Uterus (tissue), 4 donors: ENCODE measurements around the gene CORIN. TPM values are rescaled to one million over a fixed set of nuclear protein-coding genes. Genes with fewer than 3 reads are reported as not detected.

Source experiments
- DNase-seq, 2 donors: peaks; one replicate each; pipeline ENCODE4 v3.0.0-alpha.2; 2019 to 2020
- H3K27ac ChIP-seq, 2 donors: fragments of 200-600 bp; sonication (generic); 1 replicate in 1 of 2; 2 replicates in 1 of 2; pipeline ENCODE4 v1.5.1; 2016 to 2018
- H3K27me3 ChIP-seq, 2 donors: fragments of 200-600 bp; sonication (generic); one replicate each; pipeline ENCODE4 v1.5.1; 2018 to 2019; ENCODE audit warnings: control low read depth in 1 of 2
- H3K36me3 ChIP-seq, 2 donors: fragments of 200-600 bp; sonication (generic); one replicate each; pipeline ENCODE4 v1.5.1; 2019; ENCODE audit warnings: control low read depth in 1 of 2
- H3K4me1 ChIP-seq, 2 donors: fragments of 200-600 bp; sonication (generic); one replicate each; pipeline ENCODE4 v1.5.1; 2018 to 2019; ENCODE audit warnings: control low read depth in 1 of 2
- H3K4me3 ChIP-seq, 2 donors: fragments of 200-600 bp; sonication (generic); 1 replicate in 1 of 2; 2 replicates in 1 of 2; pipeline ENCODE4 v1.5.1; 2018 to 2019; ENCODE audit warnings: mild to moderate bottlenecking in 1 of 2
- H3K9me3 ChIP-seq, 2 donors: fragments of 200-600 bp; sonication (generic); one replicate each; pipeline ENCODE4 v1.5.1; 2019; ENCODE audit warnings: control low read depth in 1 of 2
- POLR2A ChIP-seq, 2 donors: fragments of 450-650 bp; IDR thresholded peaks; one replicate each; pipeline ENCODE4 v1.6.1; 2016; ENCODE audit warnings: antibody characterized with exemption in 2 of 2, mild to moderate bottlenecking in 1 of 2, moderate library complexity in 1 of 2
- intact Hi-C: fragments of 100-400 bp; cut with DNase I; formaldehyde crosslinking; loops from one replicate; pipeline ENCODE4 v1.15.1; 2023; ENCODE audit warnings: low total_unique reads
- total RNA-seq, 4 donors: library from RNA; depleted of rRNA in 3 of 4; stranded (reverse); fragments of >200 nt in 3 of 4; gene quantifications; one replicate each; pipeline versions ENCODE4 v1.1.0 to v1.2.4, GENCODE V29; 2014 to 2023
- TF ChIP-seq, protein P1 (sequence below), 4 experiments: fragments of 200-600 bp in 2 of 4; fragments of 450-650 bp in 2 of 4; sonication (generic) in 2 of 4; IDR thresholded peaks; one replicate each; pipeline ENCODE4 v1.5.1; 2016 to 2019; ENCODE audit warnings: antibody characterized with exemption in 4 of 4, mild to moderate bottlenecking in 2 of 4, moderate library complexity in 1 of 4
- donor health status: DM: yes; HTN: yes; CAD: no.

CORIN gene
- total RNA-seq, 4 donors from 2014 or later: 4.8 to 8.5 (median 6.4) TPM

DNA sequence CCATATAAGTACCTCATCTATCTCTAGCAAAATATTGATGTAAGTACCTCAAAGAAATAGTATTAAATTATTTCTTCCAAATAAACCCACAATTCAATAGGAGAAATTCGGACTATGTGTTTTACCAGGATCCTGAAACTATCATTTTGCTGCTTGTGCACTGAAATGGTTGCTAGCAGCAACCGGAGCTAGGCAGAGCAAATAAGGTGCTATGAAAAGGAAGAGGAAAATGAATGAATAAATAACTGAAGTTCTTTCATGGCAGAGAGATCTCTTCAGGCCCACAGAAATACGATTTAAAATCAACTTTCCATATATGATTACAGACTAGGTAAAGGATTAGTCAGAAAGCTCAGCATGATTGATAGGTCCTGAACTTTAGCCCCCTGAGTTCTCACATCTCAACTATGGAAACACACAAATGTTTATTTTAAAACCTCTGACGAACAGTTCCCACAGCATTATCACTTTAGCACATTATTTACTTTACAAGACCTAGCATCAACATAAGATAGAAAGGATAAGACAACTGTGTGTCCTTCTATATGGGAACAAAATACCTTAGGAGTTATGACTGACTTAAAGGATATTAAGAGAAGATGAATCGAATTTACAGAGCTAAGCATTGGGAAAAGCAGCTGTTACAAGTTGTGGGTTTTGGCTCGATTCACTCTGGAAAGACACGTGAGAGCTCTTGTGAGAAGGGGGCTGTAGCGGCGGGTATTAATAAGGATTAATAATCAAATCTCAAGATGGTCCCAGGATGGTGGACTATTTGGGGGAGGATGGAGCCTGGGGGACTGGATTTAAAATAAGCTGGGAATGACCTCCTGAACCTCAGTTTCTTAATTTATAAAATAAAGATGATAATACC, 104.3 kb downstream of the CORIN start:
- H3K9me3 ChIP-seq: no peaks in the 10 kb centered on the region
- no peaks in the 10 kb centered on the region for H3K4me1 ChIP-seq
- no peak for DNase-seq
- no peak for TF ChIP-seq POLR2A (IDR thresholded peaks at IDR 0.05)
- TF ChIP-seq, protein P1, sequence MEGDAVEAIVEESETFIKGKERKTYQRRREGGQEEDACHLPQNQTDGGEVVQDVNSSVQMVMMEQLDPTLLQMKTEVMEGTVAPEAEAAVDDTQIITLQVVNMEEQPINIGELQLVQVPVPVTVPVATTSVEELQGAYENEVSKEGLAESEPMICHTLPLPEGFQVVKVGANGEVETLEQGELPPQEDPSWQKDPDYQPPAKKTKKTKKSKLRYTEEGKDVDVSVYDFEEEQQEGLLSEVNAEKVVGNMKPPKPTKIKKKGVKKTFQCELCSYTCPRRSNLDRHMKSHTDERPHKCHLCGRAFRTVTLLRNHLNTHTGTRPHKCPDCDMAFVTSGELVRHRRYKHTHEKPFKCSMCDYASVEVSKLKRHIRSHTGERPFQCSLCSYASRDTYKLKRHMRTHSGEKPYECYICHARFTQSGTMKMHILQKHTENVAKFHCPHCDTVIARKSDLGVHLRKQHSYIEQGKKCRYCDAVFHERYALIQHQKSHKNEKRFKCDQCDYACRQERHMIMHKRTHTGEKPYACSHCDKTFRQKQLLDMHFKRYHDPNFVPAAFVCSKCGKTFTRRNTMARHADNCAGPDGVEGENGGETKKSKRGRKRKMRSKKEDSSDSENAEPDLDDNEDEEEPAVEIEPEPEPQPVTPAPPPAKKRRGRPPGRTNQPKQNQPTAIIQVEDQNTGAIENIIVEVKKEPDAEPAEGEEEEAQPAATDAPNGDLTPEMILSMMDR (IDR thresholded peaks at IDR 0.05): no peak
- no peak overlapping the region for H3K27ac ChIP-seq
- intact Hi-C loops: no loop called here
- H3K27me3 ChIP-seq: no peaks in the 10 kb centered on the region
- H3K36me3 ChIP-seq: no peaks in the 10 kb centered on the region
- H3K4me3 ChIP-seq: no peak overlapping the region

DNA sequence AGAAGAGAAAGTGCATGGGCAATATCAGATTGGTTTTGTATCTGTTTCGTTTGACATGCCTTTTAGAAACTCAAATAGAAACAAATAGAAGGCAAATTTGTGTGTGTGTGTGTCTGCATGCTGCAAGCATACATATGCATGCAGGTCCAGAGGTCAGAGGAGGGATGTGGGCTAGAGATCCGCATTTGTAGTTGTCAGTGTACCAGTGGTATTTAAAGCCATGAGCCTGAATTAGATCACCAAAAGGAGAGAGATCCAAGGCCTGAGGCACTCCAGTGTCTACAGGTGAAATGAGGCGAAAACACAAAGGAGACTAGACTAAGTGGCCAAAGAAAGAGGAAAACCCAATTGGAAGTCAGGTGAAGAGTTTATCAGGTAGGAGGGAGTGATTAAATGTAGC, 106.7 kb downstream of the CORIN start:
- no peaks in the 10 kb centered on the region for H3K36me3 ChIP-seq
- no peaks in the 10 kb centered on the region for H3K4me1 ChIP-seq
- no peaks in the 10 kb centered on the region for H3K27me3 ChIP-seq
- no peak overlapping the region for H3K27ac ChIP-seq
- DNase-seq: no peak
- H3K4me3 ChIP-seq: no peak overlapping the region
- no peak for TF ChIP-seq POLR2A (IDR thresholded peaks at IDR 0.05)
- TF ChIP-seq, protein P1 (IDR thresholded peaks at IDR 0.05): no peak
- intact Hi-C loops: no loop called here
- no peaks in the 10 kb centered on the region for H3K9me3 ChIP-seq

DNA sequence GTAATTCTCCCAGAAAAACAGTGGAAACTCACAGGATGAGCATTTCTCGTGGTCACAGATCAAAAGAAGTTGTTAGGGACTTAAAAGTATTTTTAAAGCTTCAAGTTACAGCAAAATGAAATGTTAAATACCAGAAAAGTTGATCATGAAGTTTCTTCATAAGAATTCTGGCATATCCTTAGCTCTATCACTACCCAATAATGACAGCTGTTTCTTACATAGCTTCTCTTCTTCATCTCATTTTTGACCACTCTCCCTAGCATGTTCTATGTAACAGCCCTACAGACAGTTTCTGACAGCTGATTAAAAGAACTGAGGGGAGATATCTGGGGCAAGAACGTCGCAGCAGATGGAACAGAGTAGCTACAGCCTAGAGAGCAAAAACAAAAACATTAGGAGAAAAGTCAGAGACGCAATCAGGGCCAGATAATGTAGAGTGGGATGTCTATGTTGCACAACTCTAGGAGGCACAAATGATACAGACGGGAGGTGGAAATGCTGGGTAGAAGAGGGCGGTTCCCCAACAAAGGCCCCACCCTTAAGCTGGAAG, 108.7 kb downstream of the CORIN start:
- Histone ChIP-seq H3K27me3 (no peaks in the 10 kb centered on the region), H3K36me3 (no peaks in the 10 kb centered on the region), H3K27ac (no peak overlapping the region), H3K4me3 (no peak overlapping the region), H3K9me3 (no peaks in the 10 kb centered on the region), H3K4me1 (no peaks in the 10 kb centered on the region)
- no peak for DNase-seq
- TF ChIP-seq POLR2A (IDR thresholded peaks at IDR 0.05): no peak
- TF ChIP-seq, protein P1 (IDR thresholded peaks at IDR 0.05): no peak
- intact Hi-C loops: no loop called here

DNA sequence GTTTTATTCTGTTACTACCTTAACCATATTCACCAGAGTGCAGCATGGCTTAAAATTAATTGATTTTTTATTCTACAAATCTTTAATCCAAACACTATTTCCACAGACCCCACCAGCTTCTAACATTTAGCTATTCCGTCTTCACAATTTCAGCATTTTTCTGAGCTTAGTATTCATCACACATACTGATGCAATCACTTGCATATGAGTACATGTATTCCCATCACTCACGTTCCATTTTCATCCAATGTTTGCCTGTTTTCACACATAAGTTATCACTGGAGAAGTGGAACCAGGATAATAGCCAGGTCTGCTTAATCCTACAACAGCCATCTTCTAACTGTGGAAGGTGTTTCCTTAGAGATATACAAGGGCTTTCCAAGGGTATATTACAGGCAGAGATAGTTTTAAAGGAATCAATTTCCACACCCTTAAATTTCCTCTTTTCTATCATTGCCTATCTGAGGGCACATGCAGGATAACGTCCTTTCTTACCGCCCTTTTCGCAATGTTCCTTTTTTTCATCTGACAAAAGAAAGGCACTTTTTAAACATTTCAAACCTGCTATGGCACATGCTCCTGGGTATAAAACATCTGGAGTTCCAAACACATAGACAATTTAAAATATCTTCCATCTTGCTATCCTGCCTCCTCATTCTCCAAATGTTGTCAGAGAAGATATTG, 115.8 kb downstream of the CORIN start:
- TF ChIP-seq, protein P1 (IDR thresholded peaks at IDR 0.05): no peak
- TF ChIP-seq POLR2A (IDR thresholded peaks at IDR 0.05): no peak
- Histone ChIP-seq H3K4me1 (no peaks in the 10 kb centered on the region), H3K27me3 (no peaks in the 10 kb centered on the region), H3K9me3 (no peaks in the 10 kb centered on the region), H3K27ac (no peak overlapping the region), H3K36me3 (no peaks in the 10 kb centered on the region), H3K4me3 (no peak overlapping the region)
- intact Hi-C loops: no loop called here
- DNase-seq: no peak

DNA sequence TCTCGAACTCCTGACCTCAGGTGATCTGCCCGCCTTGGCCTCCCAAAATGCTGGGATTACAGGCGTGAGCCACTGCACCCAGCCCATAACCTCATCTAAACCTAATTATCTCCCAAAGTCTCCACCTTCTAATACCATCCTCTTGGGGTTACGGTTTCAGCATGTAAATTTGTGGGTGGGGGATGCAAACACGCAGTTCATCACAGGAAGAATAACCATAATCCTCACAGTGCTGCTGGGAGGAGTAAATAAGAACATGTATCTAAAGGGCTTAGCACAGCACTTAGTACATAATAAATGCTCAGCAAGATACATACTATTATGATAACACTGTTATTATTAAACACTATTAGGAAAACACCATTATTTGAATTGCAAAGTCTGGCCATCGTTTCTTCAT, 116.4 kb downstream of the CORIN start:
- no peak for TF ChIP-seq POLR2A (IDR thresholded peaks at IDR 0.05)
- TF ChIP-seq, protein P1 (IDR thresholded peaks at IDR 0.05): no peak
- no peak overlapping the region for H3K4me3 ChIP-seq
- no peaks in the 10 kb centered on the region for H3K9me3 ChIP-seq
- intact Hi-C loops: no loop called here
- no peaks in the 10 kb centered on the region for H3K36me3 ChIP-seq
- H3K27ac ChIP-seq: no peak overlapping the region
- no peaks in the 10 kb centered on the region for H3K27me3 ChIP-seq
- no peak for DNase-seq
- H3K4me1 ChIP-seq: no peaks in the 10 kb centered on the region
